ENCODE results near the gene LRRC4B. TPM values are rescaled to one million over a fixed set of nuclear protein-coding genes. Genes with fewer than 3 reads are reported as not detected.
A peak's percentile ranks its signal among the peaks of the same experiment; 100 is the strongest.
"Not testable (repeated sequence)": the region's sequence is repeated elsewhere in the genome, so short reads cannot be mapped to it uniquely, and the experiment has no call there.

LRRC4B gene
- polyA plus RNA-seq, 1 donor (not counting 4 experiments of a cell fraction or from before 2014, with no cell fraction given) = not detected

GRCh38 chr19:50607874-50608785 is 39.9 kb upstream of the LRRC4B start:
- TF ChIP-seq EZH2 (IDR thresholded peaks at IDR 0.05; ENCODE audit: low read length) (no peak), CTCF (optimal IDR thresholded peaks at IDR 0.05 in 1 of 3, IDR thresholded peaks at IDR 0.05 in 1 of 3, conservative IDR thresholded peaks at IDR 0.05 in 1 of 3; ENCODE audit: extremely low read depth in 1 of 3, insufficient read depth in 2 of 3, low read length in 3 of 3) (peak in 2 of 3 experiments; percentile 12 to 33)
- no peak overlapping the region for H3K4me2 ChIP-seq (ENCODE audit: control insufficient read depth, extremely low read depth, insufficient read depth, low read depth, low read length)
- dilution Hi-C loops (cut with MboI; ENCODE audit: extremely low pct_ligation_motif_present, low sequenced_read_pairs) = no loop called here

DNA sequence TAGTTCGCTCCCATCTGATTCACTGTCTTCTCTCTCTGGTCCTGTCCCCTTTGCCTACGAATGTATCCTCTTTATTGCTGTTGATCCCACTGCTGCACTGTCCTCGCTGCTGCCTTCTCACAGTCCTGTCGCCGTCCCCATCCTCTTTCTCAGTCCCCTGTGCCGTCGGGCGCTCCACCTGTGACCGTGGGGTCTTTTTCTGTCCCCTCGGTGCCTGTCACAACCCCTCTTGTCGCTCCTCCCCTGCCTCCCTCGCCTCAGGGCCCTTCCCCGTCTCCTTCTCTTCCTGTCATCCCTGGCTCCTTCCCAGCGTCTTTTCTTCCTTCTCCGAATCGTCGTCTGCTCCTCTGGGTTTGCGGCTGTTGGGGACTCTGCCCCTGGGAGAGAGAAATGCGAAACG is 39.2 kb upstream of the LRRC4B start:
- Histone ChIP-seq H3K4me2 (ENCODE audit: control insufficient read depth, extremely low read depth, insufficient read depth, low read depth, low read length) (no peak overlapping the region), H3K79me2 (ENCODE audit: control insufficient read depth, insufficient read depth, low read length) (no peaks in the 10 kb centered on the region), H2AFZ (ENCODE audit: control insufficient read depth, low read length) (no peak overlapping the region), H3K9me1 (ENCODE audit: control insufficient read depth, extremely low read depth, insufficient read depth, low read length) (no peaks in the 10 kb centered on the region), H3K36me3 (ENCODE audit: control insufficient read depth in 2 of 2, extremely low read depth in 1 of 2, insufficient read depth in 2 of 2, low read length in 2 of 2) (no peaks in the 10 kb centered on the region), H4K20me1 (ENCODE audit: control insufficient read depth, extremely low read depth, insufficient read depth, low read length) (no peaks in the 10 kb centered on the region), H3K4me3 (ENCODE audit: control insufficient read depth in 2 of 3, extremely low read depth in 1 of 3, insufficient read depth in 2 of 3, low read depth in 1 of 3, low read length in 3 of 3) (no peak overlapping the region), H3K9ac (ENCODE audit: control insufficient read depth, extremely low read depth, insufficient read depth, low read length) (no peak overlapping the region), H3K27ac (ENCODE audit: control insufficient read depth, insufficient read depth, low read length) (no peak overlapping the region), H3K4me1 (ENCODE audit: control insufficient read depth, extremely low read depth, insufficient read depth, low read length) (no peaks in the 10 kb centered on the region), H3K27me3 (ENCODE audit: control insufficient read depth, extremely low read depth, insufficient read depth, low read length) (no peaks in the 10 kb centered on the region), H3K9me3 (ENCODE audit: control insufficient read depth, low read depth, low read length) (peaks cover 3% of the 10 kb centered on the region)
- no peak for FAIRE-seq
- dilution Hi-C loops (cut with MboI; ENCODE audit: extremely low pct_ligation_motif_present, low sequenced_read_pairs) = no loop called here
- no peak for TF ChIP-seq EZH2 (IDR thresholded peaks at IDR 0.05; ENCODE audit: low read length)
- no peak for TF ChIP-seq CTCF (optimal IDR thresholded peaks at IDR 0.05 in 1 of 3, IDR thresholded peaks at IDR 0.05 in 1 of 3, conservative IDR thresholded peaks at IDR 0.05 in 1 of 3; ENCODE audit: extremely low read depth in 1 of 3, insufficient read depth in 2 of 3, low read length in 3 of 3)
- DNase-seq (ENCODE audit: low read depth, low spot score) = no peak

More at GRCh38 chr19:50607874-50608785, 39.9 kb upstream of the LRRC4B start:
- no peaks in the 10 kb centered on the region for H3K27me3 ChIP-seq (ENCODE audit: control insufficient read depth, extremely low read depth, insufficient read depth, low read length)
- DNase-seq (ENCODE audit: low read depth, low spot score) (no peak), FAIRE-seq (no peak)
- H3K9me3 ChIP-seq (ENCODE audit: control insufficient read depth, low read depth, low read length) = peaks cover 3% of the 10 kb centered on the region
- H2AFZ ChIP-seq (ENCODE audit: control insufficient read depth, low read length) = no peak overlapping the region
- no peaks in the 10 kb centered on the region for H3K79me2 ChIP-seq (ENCODE audit: control insufficient read depth, insufficient read depth, low read length)
- no peaks in the 10 kb centered on the region for H3K36me3 ChIP-seq (ENCODE audit: control insufficient read depth in 2 of 2, extremely low read depth in 1 of 2, insufficient read depth in 2 of 2, low read length in 2 of 2)
- H3K9me1 ChIP-seq (ENCODE audit: control insufficient read depth, extremely low read depth, insufficient read depth, low read length) = no peaks in the 10 kb centered on the region
- no peak overlapping the region for H3K4me3 ChIP-seq (ENCODE audit: control insufficient read depth in 2 of 3, extremely low read depth in 1 of 3, insufficient read depth in 2 of 3, low read depth in 1 of 3, low read length in 3 of 3)
- H4K20me1 ChIP-seq (ENCODE audit: control insufficient read depth, extremely low read depth, insufficient read depth, low read length) = no peaks in the 10 kb centered on the region
- H3K27ac ChIP-seq (ENCODE audit: control insufficient read depth, insufficient read depth, low read length) = no peak overlapping the region
- H3K9ac ChIP-seq (ENCODE audit: control insufficient read depth, extremely low read depth, insufficient read depth, low read length) = no peak overlapping the region
- no peaks in the 10 kb centered on the region for H3K4me1 ChIP-seq (ENCODE audit: control insufficient read depth, extremely low read depth, insufficient read depth, low read length)

- H2AFZ ChIP-seq (ENCODE audit: control insufficient read depth, low read length); H3K79me2 ChIP-seq (ENCODE audit: control insufficient read depth, insufficient read depth, low read length); H3K4me3 ChIP-seq (ENCODE audit: control insufficient read depth in 2 of 3, extremely low read depth in 1 of 3, insufficient read depth in 2 of 3, low read depth in 1 of 3, low read length in 3 of 3); dilution Hi-C loops (cut with MboI; ENCODE audit: extremely low pct_ligation_motif_present, low sequenced_read_pairs); H3K36me3 ChIP-seq (ENCODE audit: control insufficient read depth in 2 of 2, extremely low read depth in 1 of 2, insufficient read depth in 2 of 2, low read length in 2 of 2); H3K9me1 ChIP-seq (ENCODE audit: control insufficient read depth, extremely low read depth, insufficient read depth, low read length); H3K4me1 ChIP-seq (ENCODE audit: control insufficient read depth, extremely low read depth, insufficient read depth, low read length); H3K9ac ChIP-seq (ENCODE audit: control insufficient read depth, extremely low read depth, insufficient read depth, low read length); H3K4me2 ChIP-seq (ENCODE audit: control insufficient read depth, extremely low read depth, insufficient read depth, low read depth, low read length); H3K27me3 ChIP-seq (ENCODE audit: control insufficient read depth, extremely low read depth, insufficient read depth, low read length); H3K9me3 ChIP-seq (ENCODE audit: control insufficient read depth, low read depth, low read length); FAIRE-seq; H3K27ac ChIP-seq (ENCODE audit: control insufficient read depth, insufficient read depth, low read length); DNase-seq (ENCODE audit: low read depth, low spot score); H4K20me1 ChIP-seq (ENCODE audit: control insufficient read depth, extremely low read depth, insufficient read depth, low read length): not testable (repeated sequence)
Observed at GRCh38 chr19:50606059-50606836, 38.0 kb upstream of the LRRC4B start.
